ENCODE measurements around the gene CAMK1G.

The CAMK1G gene

DNA sequence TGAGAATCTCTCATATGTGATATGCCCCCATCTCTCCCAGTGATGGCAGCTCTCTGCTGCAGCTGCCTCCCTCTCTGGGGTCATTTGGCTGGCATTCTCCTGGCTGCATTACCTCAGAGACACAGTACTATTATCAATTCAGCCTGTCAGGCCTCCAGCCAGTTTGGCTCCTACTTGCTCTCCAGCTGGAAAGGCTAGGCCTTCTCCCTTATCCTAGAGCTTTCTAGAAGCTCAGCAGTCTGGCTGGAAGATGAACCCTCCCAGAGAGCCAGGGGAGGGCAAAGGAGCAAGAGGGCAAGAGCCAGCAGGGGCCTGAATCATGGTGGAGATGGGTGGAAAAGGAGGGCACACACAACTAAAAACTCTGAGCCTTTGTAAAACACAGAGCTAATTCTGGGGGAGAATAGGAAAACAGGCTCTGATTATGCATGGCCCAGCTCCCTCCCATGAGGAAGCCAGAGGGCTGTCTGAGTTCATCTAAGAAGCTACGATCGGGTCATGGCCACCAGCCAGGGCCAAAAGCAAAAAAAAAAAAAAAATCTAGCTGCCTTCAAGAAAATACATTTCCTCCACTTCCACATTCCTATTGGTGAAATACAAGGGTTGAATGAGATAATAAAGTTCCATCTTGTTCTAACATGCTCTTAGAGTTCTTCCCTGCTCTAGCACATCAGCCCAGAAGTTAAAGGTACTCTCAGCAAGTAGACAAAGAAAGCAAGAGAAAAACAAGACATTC, 59.9 kb downstream of the CAMK1G start:
- no peak for DNase-seq

DNA sequence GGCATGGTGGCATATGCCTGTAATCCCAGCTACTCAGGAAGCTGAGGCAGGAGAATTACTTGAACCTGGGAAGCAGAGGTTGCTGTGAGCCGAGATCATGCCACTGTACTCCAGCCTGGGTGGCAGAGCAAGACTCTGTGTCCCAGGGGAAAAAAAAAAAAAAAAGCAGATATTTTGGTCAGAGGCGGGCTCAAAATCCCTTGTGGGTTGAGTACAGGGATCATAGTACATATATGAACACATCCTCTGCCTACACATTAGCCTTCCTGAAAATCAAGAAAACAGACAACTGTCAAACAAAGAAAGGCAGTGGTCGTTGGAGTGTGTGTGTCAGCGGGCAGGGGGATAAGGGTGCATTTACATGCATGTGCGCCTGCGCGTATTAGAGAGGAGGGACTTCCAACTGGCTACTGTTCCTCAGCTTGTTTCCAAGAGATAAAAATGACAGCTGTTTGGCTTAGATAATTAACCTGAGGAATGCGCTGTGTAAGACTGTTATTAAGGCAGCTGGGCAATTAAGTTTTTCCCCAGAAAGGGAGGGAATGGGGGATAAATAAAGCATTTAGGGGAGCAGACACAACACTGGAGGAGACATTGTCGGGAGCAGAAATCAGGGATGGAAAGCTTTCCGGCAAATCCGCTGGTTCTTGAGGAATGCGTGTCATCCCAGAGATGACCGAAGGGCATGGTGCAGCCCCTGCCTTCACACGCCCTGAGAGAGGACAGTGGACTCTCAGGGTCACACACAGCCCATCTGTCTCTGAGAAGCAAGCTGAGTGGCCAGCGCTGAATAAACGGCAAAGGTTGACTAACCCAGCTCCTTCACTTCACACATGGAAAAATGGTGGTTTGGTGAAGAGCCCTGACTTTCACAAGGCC, 62.3 kb downstream of the CAMK1G start:
- DNase-seq, result peak; percentile 88

DNA sequence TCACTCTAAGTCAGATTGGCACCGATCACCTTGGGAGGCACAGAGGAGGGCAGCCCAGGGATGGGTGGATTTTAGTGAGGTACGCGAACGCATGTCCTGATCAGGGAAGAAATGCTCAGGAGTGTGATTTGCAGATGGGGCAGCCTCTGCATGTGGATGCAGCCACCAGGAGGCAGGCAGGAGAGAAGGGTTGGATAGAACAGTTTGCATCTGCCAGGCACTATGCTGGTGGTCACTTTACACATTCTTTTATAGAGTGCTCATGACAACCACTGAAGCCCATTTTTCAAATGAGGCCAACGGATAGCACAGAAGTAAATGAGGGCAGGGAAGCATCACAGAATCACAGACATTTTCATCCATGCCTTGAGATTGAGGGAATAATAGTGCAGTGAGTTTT, 63.0 kb downstream of the CAMK1G start:
- peak; percentile 34 for DNase-seq

DNA sequence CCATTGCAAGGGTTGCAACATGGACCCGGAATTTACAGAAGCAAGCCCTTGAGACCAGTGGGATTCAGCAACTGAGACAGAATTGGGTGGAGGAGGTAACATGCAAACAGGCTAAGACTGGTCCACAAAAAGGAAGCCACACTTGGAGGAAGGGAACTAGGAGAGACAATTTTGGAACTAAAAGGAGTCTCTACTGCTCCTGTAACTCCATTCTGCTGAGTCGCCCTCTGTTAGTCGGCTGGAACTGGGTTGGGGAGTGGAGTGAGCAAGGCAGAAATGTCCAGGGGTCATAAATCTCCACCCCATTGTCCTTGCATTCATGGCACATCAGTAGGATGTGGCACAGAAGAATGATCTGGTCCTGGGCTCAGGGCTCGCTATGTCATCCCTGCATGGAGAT, 63.6 kb downstream of the CAMK1G start:
- no peak for DNase-seq

DNA sequence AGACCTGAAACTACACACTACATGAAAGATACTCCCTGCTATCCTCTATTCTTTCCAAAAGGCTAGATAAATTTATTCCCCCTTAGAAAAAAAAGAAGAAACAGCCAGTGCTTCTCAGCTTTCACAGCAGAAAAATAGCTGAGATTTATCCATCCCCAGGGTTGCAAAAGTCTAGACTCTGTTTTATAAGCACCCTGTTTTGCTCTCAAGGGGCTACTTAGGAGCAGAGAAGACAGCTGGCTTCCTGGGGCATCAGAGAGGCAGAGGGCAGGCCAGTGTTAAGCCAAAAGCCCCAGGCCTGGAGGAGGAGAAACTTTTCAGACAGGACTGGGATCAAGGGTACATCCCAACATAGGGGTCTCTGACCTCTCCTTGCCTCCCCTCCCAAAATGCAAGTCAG, 64.8 kb downstream of the CAMK1G start:
- DNase-seq, result no peak

DNA sequence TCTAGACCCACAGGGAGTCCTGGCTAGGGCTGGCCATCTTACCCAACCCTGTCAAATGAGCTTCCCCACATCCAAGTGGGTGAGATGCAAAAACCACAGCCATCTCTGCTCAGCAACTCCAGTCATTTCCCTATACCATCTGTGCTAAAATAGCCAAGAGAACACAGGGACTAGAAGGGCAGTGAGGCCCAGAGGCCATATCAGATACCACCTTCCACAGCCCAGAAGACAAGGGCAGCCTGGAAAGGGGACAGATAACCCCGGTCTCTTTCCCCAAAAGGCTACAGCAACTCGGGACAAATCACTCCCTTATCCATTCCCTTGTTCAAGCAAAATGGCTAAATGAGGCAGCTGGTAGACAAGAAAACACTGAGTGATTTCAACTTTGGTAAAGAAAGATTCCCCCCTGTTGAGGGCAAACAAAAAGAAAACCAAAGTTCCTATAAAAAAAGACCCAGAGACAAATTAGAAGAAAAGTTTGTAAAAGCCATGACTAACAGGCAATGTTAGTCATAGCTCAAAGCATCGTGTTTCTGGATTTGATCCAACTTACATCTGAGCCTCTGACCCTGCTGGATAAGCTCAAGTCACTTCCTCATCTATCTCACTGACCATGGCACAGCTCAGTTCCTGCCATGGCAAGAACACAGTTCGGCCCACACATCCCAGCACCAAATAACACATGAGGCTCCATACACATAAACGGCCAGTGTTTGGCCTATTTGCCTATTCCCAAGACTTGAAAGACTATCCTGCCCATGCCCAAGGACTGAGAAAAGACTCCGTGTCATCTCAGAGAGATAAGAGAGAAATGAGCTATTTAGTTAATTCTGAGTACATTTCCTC, 65.6 kb downstream of the CAMK1G start:
- peak; percentile 88 for DNase-seq

DNA sequence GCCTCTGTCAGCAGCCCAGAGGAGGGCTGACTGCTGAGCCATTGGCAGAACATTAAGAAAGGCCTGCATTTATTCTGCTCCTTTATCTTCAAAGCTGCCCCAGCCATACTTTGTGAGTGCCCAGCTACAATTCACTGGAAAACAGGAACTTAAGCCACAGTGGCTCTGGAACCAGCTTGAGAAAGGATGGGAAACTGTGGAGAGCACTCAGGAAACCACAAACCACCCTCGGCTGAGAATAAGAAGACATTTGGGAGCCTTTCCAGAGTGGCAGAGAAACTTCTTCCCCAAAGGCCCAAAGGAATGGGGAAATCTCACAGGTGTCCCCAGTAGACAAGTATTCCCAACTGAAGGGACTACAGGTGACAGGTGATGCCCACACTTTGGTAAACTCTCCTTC, 66.9 kb downstream of the CAMK1G start:
- DNase-seq, result no peak

DNA sequence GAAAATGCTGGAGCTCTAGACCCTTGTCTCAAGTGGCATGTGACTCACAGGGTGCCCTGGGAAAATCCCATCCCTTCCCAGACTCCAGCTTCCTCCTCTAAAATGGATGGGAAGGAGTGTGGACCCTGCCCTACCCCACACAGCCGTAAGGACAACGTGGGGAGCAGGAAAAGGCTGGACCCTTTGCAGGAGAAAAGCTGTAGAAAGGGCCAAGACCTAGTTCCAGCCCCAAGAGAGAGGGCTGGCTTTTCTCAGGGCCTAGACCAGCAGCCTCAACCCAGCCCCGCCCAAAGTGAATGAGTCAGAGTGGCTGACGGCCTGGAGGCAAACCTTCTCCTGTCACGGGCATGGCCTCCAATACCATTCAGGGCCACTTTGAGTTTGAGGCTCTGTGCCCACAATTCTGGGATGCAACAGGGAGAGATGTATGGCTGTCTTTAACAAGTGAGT, 67.6 kb downstream of the CAMK1G start:
- DNase-seq, result peak; percentile 93

DNA sequence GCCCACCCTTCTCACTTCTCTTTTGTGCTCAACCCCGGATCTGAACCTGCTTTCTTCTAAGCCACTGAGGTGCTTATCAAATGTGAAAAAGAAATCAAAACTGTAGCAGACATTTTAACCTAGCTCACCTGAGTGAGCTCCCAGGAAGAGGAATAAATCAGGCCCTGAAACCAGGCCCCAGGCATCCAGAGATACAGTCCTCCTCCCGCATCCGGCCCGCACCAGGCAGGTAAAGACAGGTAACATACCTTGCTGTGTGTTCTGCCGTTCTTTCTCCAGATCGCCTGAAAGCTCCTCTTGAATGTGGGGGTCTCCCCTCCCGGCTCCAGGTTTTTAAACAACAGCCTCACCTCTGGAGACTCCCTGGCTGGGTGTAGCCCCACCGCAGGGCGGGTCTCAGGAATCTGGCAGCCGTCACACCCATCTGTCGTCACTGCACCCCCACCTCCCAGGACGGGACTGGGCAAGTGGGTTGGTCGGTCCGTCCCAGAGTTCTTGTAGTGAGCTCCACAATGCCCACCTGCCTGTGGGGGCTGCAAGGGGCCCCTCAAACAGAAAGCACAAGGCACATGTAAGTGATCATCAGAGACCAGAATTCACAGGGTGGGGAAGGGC, 68.7 kb downstream of the CAMK1G start, which contains the start of gene LAMB3:
LAMB3 (minus strand) TSS at position 305 of the 615 bp plus-strand sequence. CDS start 1,481 bp downstream, outside the sequence.
- no peak for DNase-seq

DNA sequence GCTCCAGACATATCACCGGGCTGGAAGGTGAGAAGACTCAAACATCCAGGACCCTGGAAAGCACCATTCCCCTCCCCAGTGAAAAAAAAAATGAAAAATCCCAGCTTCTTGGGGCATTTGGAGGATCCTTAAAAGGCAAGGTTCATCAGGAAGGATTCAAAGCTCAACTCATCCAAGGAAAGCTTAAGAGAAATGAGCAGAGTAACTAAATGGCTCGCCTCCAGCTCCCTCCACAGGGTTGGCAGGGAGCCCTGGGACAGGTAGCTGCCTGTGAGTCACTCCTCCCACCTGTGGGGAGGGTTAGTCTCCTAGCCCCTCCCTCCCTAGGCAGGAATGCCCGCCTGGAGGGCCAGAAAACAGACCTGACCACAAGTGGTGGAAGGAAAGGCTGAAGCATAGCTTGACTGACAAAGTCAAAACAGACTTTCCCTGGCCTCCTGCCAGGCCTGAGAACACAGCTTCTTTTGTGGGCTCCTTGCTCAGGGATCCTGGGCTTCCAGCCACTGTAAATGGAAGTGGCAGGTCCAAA, 69.4 kb downstream of the CAMK1G start:
- peak; percentile 84 for DNase-seq

DNA sequence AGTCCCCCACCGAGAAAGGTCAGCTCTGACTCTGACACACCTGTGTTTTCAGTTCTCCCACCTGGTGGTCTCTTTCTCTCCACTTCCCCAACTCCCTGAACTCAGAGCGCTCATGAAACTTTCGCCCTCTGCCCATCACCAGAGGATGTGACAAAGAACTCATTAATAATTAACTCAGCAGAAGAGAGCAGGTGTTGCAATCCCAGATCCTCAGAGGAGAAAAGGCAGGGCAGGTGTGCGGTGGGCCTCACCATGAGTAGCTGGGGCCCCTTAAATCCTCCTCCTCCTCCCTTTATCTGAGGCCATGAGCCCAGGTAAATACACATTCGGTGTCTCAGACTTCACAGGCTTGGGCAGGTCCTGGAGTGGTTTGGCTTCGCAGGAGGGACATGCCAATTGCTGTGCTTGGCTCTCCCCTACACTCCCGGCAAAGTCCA, 70.4 kb downstream of the CAMK1G start:
- no peak for DNase-seq

DNA sequence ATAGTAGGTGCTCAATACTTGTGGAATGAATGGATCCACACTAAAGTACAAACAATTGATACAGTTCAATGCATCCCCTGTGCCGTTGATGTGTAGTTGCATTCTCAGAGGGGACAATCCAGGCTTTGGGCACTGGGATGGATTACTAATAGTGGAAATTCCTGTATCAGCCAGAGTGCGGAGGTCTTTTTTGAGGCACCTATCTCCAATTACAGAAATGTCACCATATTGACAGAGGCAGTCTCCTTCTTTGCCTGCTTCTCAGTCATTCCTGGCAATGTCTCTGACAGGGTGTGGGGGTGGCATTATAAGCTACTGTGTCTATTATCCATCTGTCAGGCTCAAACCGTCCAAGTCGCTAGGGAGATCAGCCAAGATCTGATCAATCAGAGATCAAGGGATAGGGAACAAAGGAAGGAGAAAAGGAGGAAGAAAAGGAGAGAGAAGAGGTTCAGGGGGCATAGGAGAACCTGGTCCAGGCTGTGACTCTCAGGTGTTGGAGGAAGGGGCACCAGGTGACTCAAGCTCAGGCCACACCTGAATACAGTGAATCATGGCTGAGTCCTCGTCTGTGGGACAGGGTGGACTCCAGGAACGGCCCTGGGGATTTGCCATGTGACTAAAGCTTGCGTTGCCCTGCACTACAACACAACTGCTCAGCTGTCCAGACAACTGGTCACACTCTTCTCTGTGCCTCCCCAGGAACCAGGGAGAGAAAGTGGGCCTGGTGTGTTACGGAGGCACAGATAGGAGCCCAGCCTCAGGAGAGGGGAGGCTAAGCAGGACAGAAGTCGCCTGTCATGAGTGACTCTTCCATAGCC, 72.1 kb downstream of the CAMK1G start:
- DNase-seq, result no peak

DNA sequence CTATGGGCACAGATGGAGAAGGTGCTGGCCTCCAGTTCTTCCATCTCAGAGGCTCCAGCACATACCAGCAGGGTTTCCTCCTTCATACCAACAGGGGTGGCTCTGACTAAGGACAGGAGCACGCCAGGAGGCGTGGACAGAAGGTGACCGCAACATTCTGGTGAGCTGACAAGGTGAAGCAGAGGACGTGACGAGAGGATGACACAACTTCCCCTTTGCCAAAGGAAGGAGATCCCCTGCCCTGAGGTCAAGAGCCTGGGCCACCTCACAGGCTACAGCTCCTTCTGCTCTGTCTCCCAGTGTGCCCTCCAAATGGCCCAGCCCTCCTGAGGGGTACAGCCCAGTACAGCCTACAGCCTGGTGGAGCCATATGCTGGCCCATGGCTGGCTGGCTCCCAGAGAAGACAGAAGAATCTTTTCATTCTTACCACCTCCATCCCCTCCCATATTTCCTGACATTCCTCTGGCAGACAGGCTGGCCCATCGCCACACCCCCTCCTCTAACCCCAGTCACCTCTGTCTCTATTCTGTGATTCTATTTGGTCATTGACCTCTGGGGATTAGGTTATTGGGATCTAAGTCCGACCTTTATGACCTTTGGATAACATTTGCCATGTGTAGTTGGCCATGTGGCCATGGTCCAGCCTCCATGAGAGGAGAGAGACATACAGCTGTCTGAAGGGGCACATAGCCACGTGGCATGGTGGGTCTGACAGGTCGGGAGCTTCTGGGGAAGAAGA, 73.8 kb downstream of the CAMK1G start:
- no peak for DNase-seq

DNA sequence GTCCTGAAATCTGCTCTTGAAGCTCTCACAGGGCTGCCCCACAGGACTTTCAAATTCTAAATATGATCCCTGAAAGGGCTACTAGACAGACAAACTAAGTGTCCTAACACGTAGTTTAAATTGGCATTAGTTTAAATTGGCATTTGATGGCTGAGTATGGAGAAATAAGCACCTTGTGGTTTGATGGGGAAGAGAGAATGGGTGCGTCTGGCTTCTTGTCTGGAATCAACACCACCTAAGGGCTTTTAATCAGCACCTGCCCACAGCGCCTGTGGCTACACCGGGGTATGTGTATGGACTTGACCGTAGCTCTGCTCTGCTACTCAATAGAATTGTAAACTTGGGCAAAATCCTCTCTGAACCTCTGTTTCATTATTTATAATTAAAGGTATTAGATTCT, 74.4 kb downstream of the CAMK1G start:
- no peak for DNase-seq

DNA sequence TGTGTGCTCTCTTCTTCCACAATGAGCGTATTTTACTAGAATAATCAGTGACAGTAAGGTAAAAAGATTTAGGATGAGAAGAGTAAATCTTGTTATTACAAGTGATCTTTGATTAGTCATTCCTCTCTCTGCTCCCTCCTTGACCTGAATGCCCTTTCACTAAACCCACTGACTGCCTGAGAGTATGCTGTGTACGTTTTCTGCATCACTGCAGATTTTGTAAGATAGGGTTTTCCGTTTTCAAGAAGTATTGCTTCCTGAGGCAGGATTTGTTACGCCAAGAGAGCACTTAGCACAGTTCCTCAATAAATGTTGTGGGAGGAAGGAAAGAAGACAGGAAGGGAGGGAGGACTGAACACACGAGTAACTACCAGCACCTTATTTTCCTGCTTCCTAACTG, 76.4 kb downstream of the CAMK1G start:
- no peak for DNase-seq

DNA sequence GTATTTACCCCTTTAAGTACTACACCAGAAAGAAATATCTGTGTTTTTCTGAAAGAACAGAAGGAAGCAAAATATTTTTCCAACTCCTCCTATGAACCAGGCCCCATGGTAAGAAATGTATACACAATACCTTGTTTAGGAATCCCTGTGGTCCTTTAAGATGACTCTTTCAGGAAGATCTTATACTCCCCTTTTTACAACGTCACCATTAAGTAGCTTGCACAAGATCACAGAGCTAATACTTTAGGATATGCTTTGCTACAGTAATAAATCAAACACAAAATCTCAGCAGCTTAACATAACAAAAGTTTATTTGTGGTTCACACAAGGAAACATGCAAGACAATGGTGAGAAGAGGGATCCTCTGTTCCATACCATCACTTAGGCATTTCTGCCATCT, 77.6 kb downstream of the CAMK1G start:
- no peak for DNase-seq

DNA sequence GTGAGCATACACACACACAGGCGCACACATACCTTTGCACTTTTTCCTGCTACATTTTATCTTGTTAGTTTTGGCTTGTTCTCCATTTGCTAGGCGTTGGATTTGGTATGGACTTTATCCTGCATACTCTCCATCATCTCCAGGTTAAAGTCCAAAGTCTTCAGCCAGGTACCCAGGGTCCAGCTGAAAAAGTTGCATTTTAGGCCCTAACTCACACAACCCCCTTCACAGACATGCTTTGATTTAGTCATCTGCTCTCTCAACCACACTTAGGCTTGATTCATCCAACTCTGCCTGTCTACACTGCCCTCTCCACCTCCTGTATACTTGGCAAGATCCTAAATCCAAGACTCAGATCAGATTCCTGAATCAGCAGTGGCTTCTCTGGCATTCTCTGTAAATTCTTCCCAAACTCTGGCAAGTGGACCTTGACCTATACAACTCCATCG, 79.4 kb downstream of the CAMK1G start:
- DNase-seq, result no peak
